Posterior cingulate gyrus (tissue), 11 donors: Measurements from ENCODE around the gene ZBTB7A.
A peak's percentile ranks its signal among the peaks of the same experiment; 100 is the strongest.

ENCODE experiments used
- DNase-seq, 10 donors: peaks; one replicate each; pipeline versions ENCODE4 v3.0.0 to v3.0.0-alpha.2; 2020 to 2021; ENCODE audit warnings: mixed read lengths in 3 of 10
- intact Hi-C: fragments of 100-400 bp; cut with DNase I; formaldehyde crosslinking; loops from one replicate; pipeline ENCODE4 v1.15.1; 2023

Gene ZBTB7A

GRCh38 chr19:4069331-4069959 is 2.7 kb upstream of the ZBTB7A start:
- DNase-seq: peak in 1 of 10 donors; percentile 61
- intact Hi-C loops: loop anchor here (5.0 kb wide), 2 partner anchors 53 to 77 kb away; partner anchors contain the start of gene MAP2K2

GRCh38 chr19:4068047-4068966 is 1.6 kb upstream of the ZBTB7A start:
- intact Hi-C loops: loop anchor here (5.0 kb wide), 2 partner anchors 54 to 76 kb away; partner anchors contain the start of gene MAP2K2
- peak in 2 of 10 donors; percentile 71 to 88 for DNase-seq

GRCh38 chr19:4067396-4068046 is 822 bp upstream of the ZBTB7A start:
- intact Hi-C loops: loop anchor here (1.0 to 5.0 kb wide), 3 partner anchors 55 to 75 kb away; partner anchors contain the start of genes MAP2K2 and PIAS4

GRCh38 chr19:4066176-4066606 is 508 bp downstream of the ZBTB7A start:
- DNase-seq: peak in 7 of 10 donors; percentile 49 to 94 (median 69)
- intact Hi-C loops: loop anchor here (5.0 kb wide), 2 partner anchors 56 to 74 kb away; partner anchors contain the start of gene MAP2K2

More at GRCh38 chr19:4067396-4068046, 822 bp upstream of the ZBTB7A start:
- DNase-seq: peak in 3 of 10 donors; percentile 78 to 87 (median 85)

- DNase-seq: peak; percentile 91 to 100 (median 98)
Measured at GRCh38 chr19:4065430-4066175, 1.1 kb downstream of the ZBTB7A start.

GRCh38 chr19:4064496-4065260 is 2.0 kb downstream of the ZBTB7A start:
- intact Hi-C loops: loop anchor here (5.0 kb wide), 2 partner anchors 58 to 72 kb away; partner anchors contain the start of gene MAP2K2
- DNase-seq: peak in 7 of 10 donors; percentile 52 to 95 (median 70)

More at GRCh38 chr19:4065430-4066175, 1.1 kb downstream of the ZBTB7A start:
- intact Hi-C loops: loop anchor here (5.0 kb wide), 2 partner anchors 57 to 73 kb away; partner anchors contain the start of gene MAP2K2

- peak in 2 of 10 donors; percentile 77 for DNase-seq
Measured at GRCh38 chr19:4064149-4064495, 2.6 kb downstream of the ZBTB7A start.

GRCh38 chr19:4063369-4064148 is 3.1 kb downstream of the ZBTB7A start:
- intact Hi-C loops: no loop called here
- peak in 2 of 10 donors; percentile 64 to 67 for DNase-seq

More at GRCh38 chr19:4064149-4064495, 2.6 kb downstream of the ZBTB7A start:
- intact Hi-C loops: no loop called here

- DNase-seq: peak in 2 of 10 donors; percentile 59 to 82
- intact Hi-C loops: no loop called here
Measured at GRCh38 chr19:4062419-4063368, 4.0 kb downstream of the ZBTB7A start.

- peak in 2 of 10 donors; percentile 61 to 81 for DNase-seq
- intact Hi-C loops: no loop called here
Measured at GRCh38 chr19:4061683-4062418, 4.8 kb downstream of the ZBTB7A start.

- intact Hi-C loops: no loop called here
- peak in 2 of 10 donors; percentile 73 to 77 for DNase-seq
Measured at GRCh38 chr19:4061178-4061682, 5.5 kb downstream of the ZBTB7A start.

GRCh38 chr19:4060621-4061177 is 6.0 kb downstream of the ZBTB7A start:
- intact Hi-C loops: no loop called here

GRCh38 chr19:4059891-4060620 is 6.6 kb downstream of the ZBTB7A start:
- DNase-seq: peak in 3 of 10 donors; percentile 67 to 82 (median 69)
- intact Hi-C loops: loop anchor here (5.0 kb wide), 1 partner anchor 38 kb away; no protein-coding TSS in a partner anchor

More at GRCh38 chr19:4060621-4061177, 6.0 kb downstream of the ZBTB7A start:
- peak in 3 of 10 donors; percentile 48 to 76 (median 54) for DNase-seq

GRCh38 chr19:4059453-4059871 is 7.2 kb downstream of the ZBTB7A start:
- DNase-seq: peak in 1 of 10 donors; percentile 74
- intact Hi-C loops: loop anchor here (5.0 kb wide), 1 partner anchor 37 kb away; no protein-coding TSS in a partner anchor
